Measurements from ENCODE around the gene CAMK2D. TPM values are rescaled to one million over a fixed set of nuclear protein-coding genes. Genes with fewer than 3 reads are reported as not detected.

Gene CAMK2D
- total and polyA plus RNA-seq, 2 experiments from 2014 or later, result 4.9 to 14.6 TPM

DNA sequence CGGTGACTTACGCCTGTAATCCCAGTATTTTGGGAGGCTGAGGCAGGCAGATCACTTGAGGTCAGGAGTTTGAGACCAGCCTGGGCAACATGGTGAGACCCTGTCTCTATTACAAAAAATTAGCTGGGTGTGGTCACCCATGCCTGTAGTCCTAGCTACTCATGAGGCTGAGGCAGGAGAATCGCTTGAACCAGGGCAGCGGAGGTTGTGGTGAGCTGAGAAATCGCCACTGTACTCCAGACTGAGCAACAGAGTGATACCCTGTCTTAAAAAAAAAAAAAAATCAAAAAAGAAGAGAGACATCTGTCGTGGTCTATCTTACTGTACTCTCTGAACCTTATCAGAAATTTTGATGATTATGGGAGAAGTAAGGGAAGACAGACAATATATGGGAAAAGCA, 144.3 kb downstream of the CAMK2D start:
- H3K4me1 Mint-ChIP-seq, result no peaks in the 10 kb centered on the region

More for the DNA sequence above, 144.3 kb downstream of the CAMK2D start:
- Histone ChIP-seq H3K9me2 (ENCODE audit: insufficient read depth) (no peaks in the 10 kb centered on the region), H4K20me1 (replicated peaks; ENCODE audit: insufficient read depth) (no peaks in the 10 kb centered on the region), H2AFZ (no peak overlapping the region), H3K4me1 (ENCODE audit: insufficient read depth) (no peaks in the 10 kb centered on the region), H3K79me2 (replicated peaks; ENCODE audit: insufficient read depth) (no peaks in the 10 kb centered on the region), H3K4me2 (no peak overlapping the region), H3K4me3 (no peak overlapping the region), H3K36me3 (ENCODE audit: insufficient read depth) (no peaks in the 10 kb centered on the region), H3F3A (replicated peaks; ENCODE audit: low read depth) (no peaks in the 10 kb centered on the region), H3K27ac (ENCODE audit: low read depth) (no peak overlapping the region), H3K27me3 (ENCODE audit: insufficient read depth) (no peaks in the 10 kb centered on the region)
- no peak for DNase-seq (ENCODE audit: low spot score)
- Mint-ChIP-seq H3K9me3 (no peaks in the 10 kb centered on the region), H3K27ac (no peak overlapping the region; the same call in 1 of the 2 replicates), H3K4me3 (no peak overlapping the region), H3K27me3 (ENCODE audit: insufficient read depth, low read depth, poor library complexity) (no peaks in the 10 kb centered on the region), H3K36me3 (ENCODE audit: low read depth) (no peaks in the 10 kb centered on the region)
- no peak for ATAC-seq
- TF ChIP-seq ZNF331 (CRISPR knock-in tag; IDR thresholded peaks at IDR 0.05; ENCODE audit: low read depth) (no peak), JUNB (IDR thresholded peaks at IDR 0.05; ENCODE audit: unreplicated experiment) (no peak), EZH2phosphoT487 (IDR thresholded peaks at IDR 0.05; ENCODE audit: unreplicated experiment) (no peak), POLR2AphosphoS5 (IDR thresholded peaks at IDR 0.05; ENCODE audit: low read depth) (no peak), ZNF114 (CRISPR knock-in tag; IDR thresholded peaks at IDR 0.05) (no peak)
- TF ChIP-seq, protein P1, sequence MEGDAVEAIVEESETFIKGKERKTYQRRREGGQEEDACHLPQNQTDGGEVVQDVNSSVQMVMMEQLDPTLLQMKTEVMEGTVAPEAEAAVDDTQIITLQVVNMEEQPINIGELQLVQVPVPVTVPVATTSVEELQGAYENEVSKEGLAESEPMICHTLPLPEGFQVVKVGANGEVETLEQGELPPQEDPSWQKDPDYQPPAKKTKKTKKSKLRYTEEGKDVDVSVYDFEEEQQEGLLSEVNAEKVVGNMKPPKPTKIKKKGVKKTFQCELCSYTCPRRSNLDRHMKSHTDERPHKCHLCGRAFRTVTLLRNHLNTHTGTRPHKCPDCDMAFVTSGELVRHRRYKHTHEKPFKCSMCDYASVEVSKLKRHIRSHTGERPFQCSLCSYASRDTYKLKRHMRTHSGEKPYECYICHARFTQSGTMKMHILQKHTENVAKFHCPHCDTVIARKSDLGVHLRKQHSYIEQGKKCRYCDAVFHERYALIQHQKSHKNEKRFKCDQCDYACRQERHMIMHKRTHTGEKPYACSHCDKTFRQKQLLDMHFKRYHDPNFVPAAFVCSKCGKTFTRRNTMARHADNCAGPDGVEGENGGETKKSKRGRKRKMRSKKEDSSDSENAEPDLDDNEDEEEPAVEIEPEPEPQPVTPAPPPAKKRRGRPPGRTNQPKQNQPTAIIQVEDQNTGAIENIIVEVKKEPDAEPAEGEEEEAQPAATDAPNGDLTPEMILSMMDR (conservative IDR thresholded peaks at IDR 0.05; ENCODE audit: low read depth in 2 of 2), result no peak
- TF ChIP-seq, protein P2, sequence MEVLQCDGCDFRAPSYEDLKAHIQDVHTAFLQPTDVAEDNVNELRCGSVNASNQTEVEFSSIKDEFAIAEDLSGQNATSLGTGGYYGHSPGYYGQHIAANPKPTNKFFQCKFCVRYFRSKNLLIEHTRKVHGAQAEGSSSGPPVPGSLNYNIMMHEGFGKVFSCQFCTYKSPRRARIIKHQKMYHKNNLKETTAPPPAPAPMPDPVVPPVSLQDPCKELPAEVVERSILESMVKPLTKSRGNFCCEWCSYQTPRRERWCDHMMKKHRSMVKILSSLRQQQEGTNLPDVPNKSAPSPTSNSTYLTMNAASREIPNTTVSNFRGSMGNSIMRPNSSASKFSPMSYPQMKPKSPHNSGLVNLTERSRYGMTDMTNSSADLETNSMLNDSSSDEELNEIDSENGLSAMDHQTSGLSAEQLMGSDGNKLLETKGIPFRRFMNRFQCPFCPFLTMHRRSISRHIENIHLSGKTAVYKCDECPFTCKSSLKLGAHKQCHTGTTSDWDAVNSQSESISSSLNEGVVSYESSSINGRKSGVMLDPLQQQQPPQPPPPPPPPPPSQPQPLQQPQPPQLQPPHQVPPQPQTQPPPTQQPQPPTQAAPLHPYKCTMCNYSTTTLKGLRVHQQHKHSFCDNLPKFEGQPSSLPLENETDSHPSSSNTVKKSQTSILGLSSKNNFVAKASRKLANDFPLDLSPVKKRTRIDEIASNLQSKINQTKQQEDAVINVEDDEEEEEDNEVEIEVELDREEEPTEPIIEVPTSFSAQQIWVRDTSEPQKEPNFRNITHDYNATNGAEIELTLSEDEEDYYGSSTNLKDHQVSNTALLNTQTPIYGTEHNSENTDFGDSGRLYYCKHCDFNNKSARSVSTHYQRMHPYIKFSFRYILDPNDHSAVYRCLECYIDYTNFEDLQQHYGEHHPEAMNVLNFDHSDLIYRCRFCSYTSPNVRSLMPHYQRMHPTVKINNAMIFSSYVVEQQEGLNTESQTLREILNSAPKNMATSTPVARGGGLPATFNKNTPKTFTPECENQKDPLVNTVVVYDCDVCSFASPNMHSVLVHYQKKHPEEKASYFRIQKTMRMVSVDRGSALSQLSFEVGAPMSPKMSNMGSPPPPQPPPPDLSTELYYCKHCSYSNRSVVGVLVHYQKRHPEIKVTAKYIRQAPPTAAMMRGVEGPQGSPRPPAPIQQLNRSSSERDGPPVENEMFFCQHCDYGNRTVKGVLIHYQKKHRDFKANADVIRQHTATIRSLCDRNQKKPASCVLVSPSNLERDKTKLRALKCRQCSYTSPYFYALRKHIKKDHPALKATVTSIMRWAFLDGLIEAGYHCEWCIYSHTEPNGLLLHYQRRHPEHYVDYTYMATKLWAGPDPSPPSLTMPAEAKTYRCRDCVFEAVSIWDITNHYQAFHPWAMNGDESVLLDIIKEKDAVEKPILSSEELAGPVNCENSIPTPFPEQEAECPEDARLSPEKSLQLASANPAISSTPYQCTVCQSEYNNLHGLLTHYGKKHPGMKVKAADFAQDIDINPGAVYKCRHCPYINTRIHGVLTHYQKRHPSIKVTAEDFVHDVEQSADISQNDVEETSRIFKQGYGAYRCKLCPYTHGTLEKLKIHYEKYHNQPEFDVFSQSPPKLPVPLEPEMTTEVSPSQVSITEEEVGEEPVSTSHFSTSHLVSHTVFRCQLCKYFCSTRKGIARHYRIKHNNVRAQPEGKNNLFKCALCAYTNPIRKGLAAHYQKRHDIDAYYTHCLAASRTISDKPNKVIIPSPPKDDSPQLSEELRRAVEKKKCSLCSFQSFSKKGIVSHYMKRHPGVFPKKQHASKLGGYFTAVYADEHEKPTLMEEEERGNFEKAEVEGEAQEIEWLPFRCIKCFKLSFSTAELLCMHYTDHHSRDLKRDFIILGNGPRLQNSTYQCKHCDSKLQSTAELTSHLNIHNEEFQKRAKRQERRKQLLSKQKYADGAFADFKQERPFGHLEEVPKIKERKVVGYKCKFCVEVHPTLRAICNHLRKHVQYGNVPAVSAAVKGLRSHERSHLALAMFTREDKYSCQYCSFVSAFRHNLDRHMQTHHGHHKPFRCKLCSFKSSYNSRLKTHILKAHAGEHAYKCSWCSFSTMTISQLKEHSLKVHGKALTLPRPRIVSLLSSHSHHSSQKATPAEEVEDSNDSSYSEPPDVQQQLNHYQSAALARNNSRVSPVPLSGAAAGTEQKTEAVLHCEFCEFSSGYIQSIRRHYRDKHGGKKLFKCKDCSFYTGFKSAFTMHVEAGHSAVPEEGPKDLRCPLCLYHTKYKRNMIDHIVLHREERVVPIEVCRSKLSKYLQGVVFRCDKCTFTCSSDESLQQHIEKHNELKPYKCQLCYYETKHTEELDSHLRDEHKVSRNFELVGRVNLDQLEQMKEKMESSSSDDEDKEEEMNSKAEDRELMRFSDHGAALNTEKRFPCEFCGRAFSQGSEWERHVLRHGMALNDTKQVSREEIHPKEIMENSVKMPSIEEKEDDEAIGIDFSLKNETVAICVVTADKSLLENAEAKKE (CRISPR knock-in tag; IDR thresholded peaks at IDR 0.05), result no peak
- TF ChIP-seq, protein P3, sequence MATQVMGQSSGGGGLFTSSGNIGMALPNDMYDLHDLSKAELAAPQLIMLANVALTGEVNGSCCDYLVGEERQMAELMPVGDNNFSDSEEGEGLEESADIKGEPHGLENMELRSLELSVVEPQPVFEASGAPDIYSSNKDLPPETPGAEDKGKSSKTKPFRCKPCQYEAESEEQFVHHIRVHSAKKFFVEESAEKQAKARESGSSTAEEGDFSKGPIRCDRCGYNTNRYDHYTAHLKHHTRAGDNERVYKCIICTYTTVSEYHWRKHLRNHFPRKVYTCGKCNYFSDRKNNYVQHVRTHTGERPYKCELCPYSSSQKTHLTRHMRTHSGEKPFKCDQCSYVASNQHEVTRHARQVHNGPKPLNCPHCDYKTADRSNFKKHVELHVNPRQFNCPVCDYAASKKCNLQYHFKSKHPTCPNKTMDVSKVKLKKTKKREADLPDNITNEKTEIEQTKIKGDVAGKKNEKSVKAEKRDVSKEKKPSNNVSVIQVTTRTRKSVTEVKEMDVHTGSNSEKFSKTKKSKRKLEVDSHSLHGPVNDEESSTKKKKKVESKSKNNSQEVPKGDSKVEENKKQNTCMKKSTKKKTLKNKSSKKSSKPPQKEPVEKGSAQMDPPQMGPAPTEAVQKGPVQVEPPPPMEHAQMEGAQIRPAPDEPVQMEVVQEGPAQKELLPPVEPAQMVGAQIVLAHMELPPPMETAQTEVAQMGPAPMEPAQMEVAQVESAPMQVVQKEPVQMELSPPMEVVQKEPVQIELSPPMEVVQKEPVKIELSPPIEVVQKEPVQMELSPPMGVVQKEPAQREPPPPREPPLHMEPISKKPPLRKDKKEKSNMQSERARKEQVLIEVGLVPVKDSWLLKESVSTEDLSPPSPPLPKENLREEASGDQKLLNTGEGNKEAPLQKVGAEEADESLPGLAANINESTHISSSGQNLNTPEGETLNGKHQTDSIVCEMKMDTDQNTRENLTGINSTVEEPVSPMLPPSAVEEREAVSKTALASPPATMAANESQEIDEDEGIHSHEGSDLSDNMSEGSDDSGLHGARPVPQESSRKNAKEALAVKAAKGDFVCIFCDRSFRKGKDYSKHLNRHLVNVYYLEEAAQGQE (IDR thresholded peaks at IDR 0.05; ENCODE audit: unreplicated experiment), result no peak
